IMR-90 (cell line): Measurements from ENCODE around the gene CSAG2. TPM values are rescaled to one million over a fixed set of nuclear protein-coding genes. Genes with fewer than 3 reads are reported as not detected.

Experiments used
- ATAC-seq: fragments of 200-7000 bp; cut with Tn5 transposase; 2 replicates; pipeline ENCODE4 v1.9.1; 2020; ENCODE audit warnings: low read depth, mild to moderate bottlenecking, moderate library complexity
- BruUV-seq: library from RNA; stranded (reverse); fragments of 400-500 nt; replicated peaks from 2 replicates; lab custom pipeline; 2021; lab: Mats Ljungman, UMichigan
- CTCF ChIA-PET: fragments of 300-600 bp; formaldehyde crosslinking; extraction: SDS; loops from one replicate; lab custom pipeline; 2021; ENCODE audit warnings: antibody characterized with exemption; lab: Yijun Ruan, JAX
- POLR2A ChIA-PET: fragments of 300-600 bp; sonication (Branson Sonifier 250); formaldehyde crosslinking; loops from one replicate; lab custom pipeline; 2022; ENCODE audit warnings: antibody characterized with exemption; ENCODE audit not compliant: unreplicated experiment; lab: Charles Lee
- DNase-seq: peaks from one replicate; pipeline ENCODE4 v3.0.0; 2013
- H2AFZ ChIP-seq: replicated peaks from 2 replicates; pipeline ENCODE3; 2013; ENCODE audit warnings: low read length, mild to moderate bottlenecking; ENCODE audit not compliant: poor library complexity
- H2AK5ac ChIP-seq: 2 replicates; pipeline ENCODE4 v1.6.1; 2013; ENCODE audit warnings: low read depth, low read length, inconsistent platforms
- H2AK9ac ChIP-seq: replicated peaks from 2 replicates; pipeline ENCODE3; 2013; ENCODE audit warnings: mild to moderate bottlenecking, low read depth, low read length, moderate library complexity; ENCODE audit not compliant: poor library complexity
- H2BK120ac ChIP-seq: 2 replicates; pipeline ENCODE4 v1.6.1; 2013; ENCODE audit warnings: low read depth, low read length, inconsistent platforms
- H2BK15ac ChIP-seq: 3 replicates; pipeline ENCODE4 v1.6.1; 2013; ENCODE audit warnings: low read depth, low read length, inconsistent platforms
- H2BK20ac ChIP-seq: 2 replicates; pipeline ENCODE4 v1.6.1; 2013; ENCODE audit warnings: low read depth, mild to moderate bottlenecking, inconsistent platforms, low read length, moderate library complexity
- H2BK5ac ChIP-seq: 2 replicates; pipeline ENCODE4 v1.6.1; 2013; ENCODE audit warnings: mild to moderate bottlenecking, low read depth, low read length, inconsistent platforms; ENCODE audit not compliant: poor library complexity, severe bottlenecking
- H3K14ac ChIP-seq: replicated peaks from 2 replicates; pipeline ENCODE4 v1.6.1; 2013; ENCODE audit warnings: low read depth, low read length, inconsistent platforms
- H3K18ac ChIP-seq: 2 replicates; pipeline ENCODE4 v1.6.1; 2013; ENCODE audit warnings: low read depth, low read length, control low read depth
- H3K23ac ChIP-seq: 2 replicates; pipeline ENCODE4 v1.6.1; 2013; ENCODE audit warnings: low read depth, low read length, inconsistent platforms
- H3K27ac ChIP-seq: 2 replicates; pipeline ENCODE4 v1.5.1; 2013; ENCODE audit warnings: mild to moderate bottlenecking, control low read depth, low read length; ENCODE audit not compliant: insufficient read depth
- H3K27me3 ChIP-seq: 2 replicates; pipeline ENCODE4 v1.6.1; 2013; ENCODE audit warnings: low read length; ENCODE audit not compliant: control insufficient read depth, insufficient read depth
- H3K36me3 ChIP-seq: 2 replicates; pipeline ENCODE4 v1.6.1; 2013; ENCODE audit warnings: low read length, mixed read lengths; ENCODE audit not compliant: control insufficient read depth, insufficient read depth
- H3K4ac ChIP-seq: 2 replicates; pipeline ENCODE4 v1.6.1; 2013; ENCODE audit warnings: low read depth, low read length, inconsistent platforms
- H3K4me1 ChIP-seq: 2 replicates; pipeline ENCODE4 v1.6.1; 2013; ENCODE audit warnings: low read length, mixed read lengths; ENCODE audit not compliant: control insufficient read depth, insufficient read depth
- H3K4me2 ChIP-seq: 2 replicates; pipeline ENCODE4 v1.6.1; 2013; ENCODE audit warnings: low read depth, mild to moderate bottlenecking, control low read depth, low read length, moderate library complexity
- H3K4me3 ChIP-seq: 2 replicates; pipeline ENCODE4 v1.5.1; 2013; ENCODE audit warnings: low read depth, mild to moderate bottlenecking, control low read depth, low read length, moderate library complexity; ENCODE audit not compliant: insufficient read depth
- H3K56ac ChIP-seq: 2 replicates; pipeline ENCODE4 v1.6.1; 2013; ENCODE audit warnings: low read length, inconsistent platforms; ENCODE audit not compliant: insufficient read depth; ENCODE audit errors: extremely low read depth
- H3K79me1 ChIP-seq, 2 experiments: 2 replicates each; pipeline ENCODE4 v1.6.1; 2013; ENCODE audit warnings: low read length in 2 of 2, inconsistent platforms in 1 of 2, low read depth in 1 of 2
- H3K9ac ChIP-seq: 2 replicates; pipeline ENCODE4 v1.6.1; 2013; ENCODE audit warnings: low read depth, low read length, control low read depth
- H3K9me1 ChIP-seq: 2 replicates; pipeline ENCODE4 v1.6.1; 2013; ENCODE audit warnings: low read length, inconsistent platforms; ENCODE audit not compliant: insufficient read depth
- H3K9me3 ChIP-seq: 2 replicates; pipeline ENCODE4 v1.6.1; 2013; ENCODE audit warnings: low read length; ENCODE audit not compliant: control insufficient read depth, insufficient read depth
- H4K20me1 ChIP-seq: 2 replicates; pipeline ENCODE4 v1.6.1; 2013; ENCODE audit warnings: low read length, inconsistent platforms; ENCODE audit not compliant: insufficient read depth
- H4K5ac ChIP-seq: 2 replicates; pipeline ENCODE4 v1.6.1; 2013; ENCODE audit warnings: mild to moderate bottlenecking, low read depth, low read length, control low read depth
- H4K8ac ChIP-seq, 2 experiments: 2 replicates each; pipeline ENCODE4 v1.6.1; 2013; ENCODE audit warnings: low read depth in 2 of 2, low read length in 2 of 2, control low read depth in 1 of 2, inconsistent platforms in 1 of 2
- H4K91ac ChIP-seq: 2 replicates; pipeline ENCODE4 v1.6.1; 2013; ENCODE audit warnings: low read depth, low read length, inconsistent platforms; ENCODE audit not compliant: insufficient read depth
- CHD1 ChIP-seq: IDR thresholded peaks from 2 replicates; pipeline ENCODE4 v1.6.1; 2012; ENCODE audit warnings: low read depth, low read length, improper control_type of control experiment
- ELK1 ChIP-seq: fragments of 150-350 bp; IDR thresholded peaks from 2 replicates; pipeline ENCODE4 v1.6.1; 2016; ENCODE audit warnings: low read depth, mild to moderate bottlenecking, low read length, moderate library complexity, borderline replicate concordance
- MXI1 ChIP-seq: IDR thresholded peaks from 2 replicates; pipeline ENCODE4 v1.6.1; 2012; ENCODE audit warnings: low read depth, mild to moderate bottlenecking, low read length, moderate library complexity, borderline replicate concordance
- POLR2A ChIP-seq: IDR thresholded peaks from 2 replicates; pipeline ENCODE4 v1.6.1; 2012; ENCODE audit warnings: mild to moderate bottlenecking, low read depth, low read length
- RCOR1 ChIP-seq: IDR thresholded peaks from 2 replicates; pipeline ENCODE4 v1.6.1; 2012; ENCODE audit warnings: mild to moderate bottlenecking, low read length, improper control_type of control experiment; ENCODE audit not compliant: insufficient replicate concordance
- RFX5 ChIP-seq: IDR thresholded peaks from 2 replicates; pipeline ENCODE4 v1.8.0; 2012; ENCODE audit warnings: low read depth, mild to moderate bottlenecking, low read length, moderate library complexity
- SMC3 ChIP-seq: fragments of 150-350 bp; IDR thresholded peaks from 2 replicates; pipeline ENCODE4 v1.6.1; 2016; ENCODE audit warnings: low read depth, mild to moderate bottlenecking, antibody characterized with exemption, low read length, moderate library complexity
- WGBS, 2 experiments: methylation state at CpG; one replicate each; pipeline versions ENCODE4 v1.1.5 to v1.1.7; 2013; ENCODE audit warnings: missing lambda C conversion rate in 2 of 2; ENCODE audit not compliant: insufficient read length in 1 of 2; ENCODE audit errors: extremely low coverage in 2 of 2; 5-methylcytosine and 5-hydroxymethylcytosine counted together
- dilution Hi-C: fragments of 300-500 bp; cut with HindIII; formaldehyde crosslinking; loops from one replicate; pipeline ENCODE4 v1.14.3; 2018; ENCODE audit warnings: low sequenced_read_pairs; ENCODE audit not compliant: unreplicated experiment
- in situ Hi-C: fragments of 300-500 bp; cut with MboI; formaldehyde crosslinking; loops from 3 replicates; pipeline ENCODE4 v1.14.3; 2019; ENCODE audit warnings: low sequenced_read_pairs, inconsistent platforms, mixed read lengths
- intact Hi-C: fragments of 100-400 bp; cut with micrococcal nuclease; formaldehyde crosslinking; loops from 2 replicates; pipeline ENCODE4 v1.10.0; 2022
- polyA plus RNA-seq, 3 experiments: library from polyadenylated mRNA; depleted of rRNA; stranded (reverse); fragments of >200 nt; gene quantifications; 2 replicates each; pipeline ENCODE4 v1.2.3, GENCODE V29; 2012; ENCODE audit warnings: low replicate concordance in 1 of 3
- total RNA-seq: library from RNA; depleted of rRNA; stranded (reverse); fragments of >200 nt; gene quantifications from 2 replicates; pipeline ENCODE4 v1.2.3, GENCODE V29; 2012
- TF ChIP-seq, protein P1 (sequence below): fragments of 150-350 bp; IDR thresholded peaks from 2 replicates; pipeline ENCODE4 v1.6.1; 2017; ENCODE audit warnings: mild to moderate bottlenecking, antibody characterized with exemption, low read length, low read depth
- TF ChIP-seq, protein P2 (sequence below): conservative IDR thresholded peaks from 2 replicates; pipeline ENCODE4 v1.5.1; 2012; ENCODE audit warnings: mild to moderate bottlenecking, low read depth, low read length, improper control_type of control experiment

The CSAG2 gene
- total and polyA plus RNA-seq, 2 of the 4 experiments (the other 2 are of a cell fraction), result not detected

GRCh38 chrX:152735101-152735500 is 26.0 kb upstream of the CSAG2 start:
- Histone ChIP-seq H3K27ac (no peak overlapping the region), H2BK15ac (no peak overlapping the region), H3K4me3 (no peak overlapping the region), H3K9me1 (no peaks in the 10 kb centered on the region), H2AFZ (no peak overlapping the region), H4K91ac (no peak overlapping the region), H3K4me1 (no peaks in the 10 kb centered on the region), H3K36me3 (no peaks in the 10 kb centered on the region), H2AK9ac (no peak overlapping the region), H4K20me1 (no peaks in the 10 kb centered on the region), H3K4ac (no peak overlapping the region), H3K56ac (no peak overlapping the region), H2AK5ac (no peak overlapping the region), H3K9me3 (no peaks in the 10 kb centered on the region; the same call in 1 of the 2 replicates), H2BK5ac (no peak overlapping the region), H2BK120ac (no peak overlapping the region), H3K14ac (no peak overlapping the region), H3K4me2 (no peak overlapping the region), H3K79me1 (no peaks in the 10 kb centered on the region), H2BK20ac (no peak overlapping the region), H3K9ac (no peak overlapping the region), H4K5ac (no peak overlapping the region), H4K8ac (no peak overlapping the region), H3K27me3 (no peaks in the 10 kb centered on the region), H3K18ac (no peak overlapping the region), H3K23ac (no peak overlapping the region)
- no TSS peak for BruUV-seq
- CTCF ChIA-PET, result no interaction called here
- dilution Hi-C loops (no loop called here), in situ Hi-C loops (no loop called here), intact Hi-C loops (no loop called here)
- no CpG with 5 or more reads among the region's 2 CpGs for WGBS, 2 experiments
- DNase-seq (no peak), ATAC-seq (no peak)
- POLR2A ChIA-PET, result no interaction called here
- TF ChIP-seq MXI1 (no peak), RFX5 (no peak), RCOR1 (no peak), SMC3 (no peak), POLR2A (no peak), CHD1 (no peak), ELK1 (no peak)
- TF ChIP-seq, protein P1, sequence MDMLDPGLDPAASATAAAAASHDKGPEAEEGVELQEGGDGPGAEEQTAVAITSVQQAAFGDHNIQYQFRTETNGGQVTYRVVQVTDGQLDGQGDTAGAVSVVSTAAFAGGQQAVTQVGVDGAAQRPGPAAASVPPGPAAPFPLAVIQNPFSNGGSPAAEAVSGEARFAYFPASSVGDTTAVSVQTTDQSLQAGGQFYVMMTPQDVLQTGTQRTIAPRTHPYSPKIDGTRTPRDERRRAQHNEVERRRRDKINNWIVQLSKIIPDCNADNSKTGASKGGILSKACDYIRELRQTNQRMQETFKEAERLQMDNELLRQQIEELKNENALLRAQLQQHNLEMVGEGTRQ, result no peak
- TF ChIP-seq, protein P2, sequence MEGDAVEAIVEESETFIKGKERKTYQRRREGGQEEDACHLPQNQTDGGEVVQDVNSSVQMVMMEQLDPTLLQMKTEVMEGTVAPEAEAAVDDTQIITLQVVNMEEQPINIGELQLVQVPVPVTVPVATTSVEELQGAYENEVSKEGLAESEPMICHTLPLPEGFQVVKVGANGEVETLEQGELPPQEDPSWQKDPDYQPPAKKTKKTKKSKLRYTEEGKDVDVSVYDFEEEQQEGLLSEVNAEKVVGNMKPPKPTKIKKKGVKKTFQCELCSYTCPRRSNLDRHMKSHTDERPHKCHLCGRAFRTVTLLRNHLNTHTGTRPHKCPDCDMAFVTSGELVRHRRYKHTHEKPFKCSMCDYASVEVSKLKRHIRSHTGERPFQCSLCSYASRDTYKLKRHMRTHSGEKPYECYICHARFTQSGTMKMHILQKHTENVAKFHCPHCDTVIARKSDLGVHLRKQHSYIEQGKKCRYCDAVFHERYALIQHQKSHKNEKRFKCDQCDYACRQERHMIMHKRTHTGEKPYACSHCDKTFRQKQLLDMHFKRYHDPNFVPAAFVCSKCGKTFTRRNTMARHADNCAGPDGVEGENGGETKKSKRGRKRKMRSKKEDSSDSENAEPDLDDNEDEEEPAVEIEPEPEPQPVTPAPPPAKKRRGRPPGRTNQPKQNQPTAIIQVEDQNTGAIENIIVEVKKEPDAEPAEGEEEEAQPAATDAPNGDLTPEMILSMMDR, result no peak
